ENCODE results near the gene ANGPT4.

Gene ANGPT4

DNA sequence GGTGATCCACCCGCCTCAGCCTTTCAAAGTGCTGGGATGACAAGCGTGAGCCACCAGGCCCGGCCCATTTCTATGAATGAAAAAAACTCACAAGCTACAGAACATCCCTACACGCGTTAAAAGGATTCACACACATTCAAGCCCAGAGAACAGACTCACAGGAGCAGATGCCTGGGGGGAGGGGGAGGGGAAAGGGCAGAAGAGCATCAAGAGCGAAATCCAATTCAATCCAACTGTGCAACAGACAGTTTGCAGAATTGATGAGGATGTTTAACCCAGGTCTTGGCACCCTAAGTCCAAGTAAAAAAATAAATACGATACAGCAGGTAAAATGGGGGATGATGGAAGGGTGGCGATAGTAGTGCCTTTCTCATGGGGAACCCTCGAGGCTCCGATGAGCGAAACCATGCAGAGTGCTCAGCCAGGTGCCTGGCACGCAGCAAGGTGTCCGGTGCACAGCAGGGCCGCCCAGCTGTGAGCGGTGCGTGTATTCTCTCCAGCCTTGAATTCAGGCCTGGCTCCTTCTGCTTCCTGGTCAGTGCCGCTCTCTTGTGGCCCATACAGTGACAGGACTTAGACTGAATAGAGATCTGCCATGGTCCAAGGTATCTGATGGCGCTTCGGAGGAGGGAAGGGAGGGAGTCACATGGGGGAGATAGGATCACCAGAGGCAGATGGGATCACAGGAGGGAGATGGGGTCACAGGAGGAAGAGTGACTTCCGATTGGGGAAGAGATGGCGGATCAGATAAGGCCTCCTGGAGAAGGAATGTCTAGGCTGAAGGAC is 35.4 kb upstream of the ANGPT4 start:
- Mint-ChIP-seq H3K9me3 (no peaks in the 10 kb centered on the region), H3K4me1 (ENCODE audit: low read depth) (no peaks in the 10 kb centered on the region), H3K4me3 (no peak overlapping the region), H3K36me3 (ENCODE audit: low read depth) (no peaks in the 10 kb centered on the region), H3K27ac (no peak overlapping the region), H3K27me3 (peaks cover 39% of the 10 kb centered on the region)

DNA sequence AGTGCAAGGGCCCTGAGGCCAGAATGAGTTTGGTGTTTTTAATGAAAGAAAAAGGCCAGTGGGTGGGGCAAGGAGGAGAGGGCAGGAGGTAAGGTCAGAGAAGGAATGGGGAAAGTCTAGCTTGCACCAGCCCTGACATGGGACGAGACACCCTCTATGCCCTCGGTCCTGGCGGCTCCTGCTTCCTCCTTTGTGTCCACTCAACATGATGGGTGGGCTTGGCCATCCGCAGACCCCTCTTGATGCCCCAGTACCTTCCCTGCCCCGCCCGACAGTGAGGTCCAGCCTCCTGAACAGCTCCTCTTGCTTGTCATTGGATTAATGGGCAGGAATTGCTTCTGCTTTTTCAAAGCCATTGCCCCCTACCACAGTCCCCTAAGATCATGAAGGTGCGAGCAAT is 33.6 kb upstream of the ANGPT4 start:
- Mint-ChIP-seq H3K4me1 (ENCODE audit: low read depth) (no peaks in the 10 kb centered on the region), H3K27ac (no peak overlapping the region), H3K36me3 (ENCODE audit: low read depth) (no peaks in the 10 kb centered on the region), H3K9me3 (no peaks in the 10 kb centered on the region), H3K4me3 (no peak overlapping the region), H3K27me3 (peaks cover 23% of the 10 kb centered on the region)

DNA sequence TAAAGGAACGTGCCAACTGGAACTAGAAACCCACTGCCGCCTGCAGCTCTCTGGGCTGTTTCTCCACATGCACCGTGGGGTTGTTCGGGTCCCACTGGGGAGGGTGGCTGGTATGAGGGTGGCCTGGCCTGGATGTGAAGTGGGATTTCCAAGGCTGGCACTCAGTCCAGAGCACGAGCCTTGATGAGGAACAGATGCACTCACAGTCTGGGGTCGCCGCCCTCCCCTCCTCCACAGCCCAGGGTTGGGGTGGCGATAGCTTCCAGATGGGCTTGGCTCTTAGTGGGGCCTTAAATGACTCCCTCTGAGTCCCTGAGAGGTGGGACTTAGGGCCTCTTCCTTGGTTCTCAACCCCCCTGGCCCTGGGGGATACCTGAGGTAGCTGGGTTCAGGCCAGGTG is 30.7 kb upstream of the ANGPT4 start:
- Mint-ChIP-seq H3K27ac (no peak overlapping the region), H3K9me3 (no peaks in the 10 kb centered on the region), H3K4me1 (ENCODE audit: low read depth) (no peaks in the 10 kb centered on the region), H3K36me3 (ENCODE audit: low read depth) (no peaks in the 10 kb centered on the region), H3K27me3 (peaks cover 17% of the 10 kb centered on the region), H3K4me3 (no peak overlapping the region)

DNA sequence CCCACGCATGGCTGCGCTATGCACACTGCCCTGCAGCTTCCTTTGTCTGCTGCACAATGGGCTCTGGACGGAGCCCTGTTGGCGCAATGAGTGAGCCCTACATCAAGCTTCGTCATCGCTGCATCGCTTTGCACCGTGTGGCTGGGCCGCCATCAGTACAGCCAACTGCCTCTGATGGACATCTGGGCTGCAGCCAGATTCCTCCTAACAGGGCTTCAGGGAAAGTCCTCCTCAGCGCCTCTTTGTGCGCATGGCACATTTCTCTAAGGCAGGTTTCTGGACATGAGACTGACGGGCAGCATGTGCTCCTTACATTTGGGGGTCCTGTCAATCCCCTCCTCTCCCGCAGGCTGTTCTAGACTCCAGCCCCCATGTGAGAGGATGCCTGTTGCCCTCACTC is 29.7 kb upstream of the ANGPT4 start:
- no peaks in the 10 kb centered on the region for H3K4me1 Mint-ChIP-seq (ENCODE audit: low read depth)
- H3K36me3 Mint-ChIP-seq (ENCODE audit: low read depth), result no peaks in the 10 kb centered on the region
- no peaks in the 10 kb centered on the region for H3K9me3 Mint-ChIP-seq
- peaks cover 17% of the 10 kb centered on the region for H3K27me3 Mint-ChIP-seq
- H3K27ac Mint-ChIP-seq, result no peak overlapping the region
- no peak overlapping the region for H3K4me3 Mint-ChIP-seq

DNA sequence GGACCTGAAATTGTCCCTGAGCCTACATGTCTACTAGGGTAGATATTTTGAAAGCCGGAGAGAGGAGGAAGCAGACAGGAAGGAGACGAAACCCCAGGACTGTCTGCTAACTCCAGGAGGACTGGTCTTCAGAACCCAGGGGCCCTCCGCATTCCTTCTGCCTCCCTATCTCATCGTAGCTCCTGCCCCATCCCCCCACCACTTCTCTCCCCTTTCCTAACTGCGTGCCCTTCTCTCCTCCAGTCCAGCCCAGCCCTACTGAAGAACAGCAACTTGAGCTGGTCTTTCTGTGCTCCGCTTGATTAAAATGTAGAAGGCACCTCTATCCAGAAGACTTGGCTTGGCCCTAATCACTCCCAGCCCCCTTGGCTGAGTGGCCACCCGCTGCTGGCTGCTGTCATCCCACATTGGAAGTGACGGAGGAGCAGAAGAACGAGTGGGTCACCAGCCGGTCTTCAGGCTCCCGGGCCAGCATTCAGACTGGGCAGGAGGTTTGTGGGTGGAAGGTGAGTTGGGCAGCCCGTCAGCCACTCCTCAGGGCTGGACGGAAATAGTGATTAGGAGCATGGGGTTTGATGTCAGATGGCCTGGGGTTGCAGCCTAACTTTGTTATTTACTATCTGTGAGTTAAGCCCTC is 28.8 kb upstream of the ANGPT4 start:
- Mint-ChIP-seq H3K4me3 (no peak overlapping the region), H3K27me3 (peaks cover 17% of the 10 kb centered on the region), H3K27ac (no peak overlapping the region), H3K9me3 (no peaks in the 10 kb centered on the region), H3K36me3 (ENCODE audit: low read depth) (no peaks in the 10 kb centered on the region), H3K4me1 (ENCODE audit: low read depth) (no peaks in the 10 kb centered on the region)

DNA sequence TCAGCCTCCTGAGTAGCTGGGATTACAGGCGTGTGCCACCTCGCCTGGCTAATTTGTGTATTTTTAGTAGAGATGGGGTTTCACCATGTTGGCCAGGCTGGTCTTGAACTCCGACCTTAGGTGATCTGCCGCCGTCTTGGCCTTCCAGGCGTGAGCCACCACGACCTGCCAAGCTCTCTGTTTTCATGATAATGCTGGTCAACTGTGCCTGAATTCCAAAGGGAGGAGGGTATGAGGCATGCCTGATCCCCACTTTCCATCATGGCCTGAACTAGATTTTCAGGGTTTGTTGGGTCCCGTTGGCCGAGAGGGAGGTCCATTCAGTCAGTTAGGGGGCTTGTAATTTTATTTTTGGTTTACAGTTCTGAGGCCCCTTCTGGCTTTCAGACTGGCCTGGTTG is 28.0 kb upstream of the ANGPT4 start:
- H3K4me1 Mint-ChIP-seq (ENCODE audit: low read depth), result no peaks in the 10 kb centered on the region
- no peaks in the 10 kb centered on the region for H3K9me3 Mint-ChIP-seq
- H3K27me3 Mint-ChIP-seq, result peaks cover 14% of the 10 kb centered on the region
- H3K36me3 Mint-ChIP-seq (ENCODE audit: low read depth), result no peaks in the 10 kb centered on the region
- no peak overlapping the region for H3K27ac Mint-ChIP-seq
- no peak overlapping the region for H3K4me3 Mint-ChIP-seq

DNA sequence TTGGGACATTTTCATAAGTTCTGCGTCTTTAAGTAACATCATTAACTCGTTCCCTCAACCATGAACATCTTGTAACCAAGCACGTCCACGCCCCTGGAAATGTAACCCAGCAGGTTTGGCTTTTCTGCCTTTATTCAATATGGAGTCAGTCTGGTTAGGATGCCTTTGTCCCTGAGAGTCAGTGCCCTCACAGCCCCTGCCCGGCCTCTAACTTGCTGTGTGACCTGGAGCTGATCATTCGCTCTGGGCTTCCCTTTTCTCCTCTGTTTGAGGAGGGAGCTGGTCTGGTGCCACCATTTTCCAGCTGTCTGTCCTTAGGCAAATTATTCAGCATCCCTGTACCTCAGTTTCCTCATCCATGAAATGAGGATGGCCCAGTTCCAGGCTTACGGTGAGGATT is 26.5 kb upstream of the ANGPT4 start:
- peaks cover 2% of the 10 kb centered on the region for H3K27me3 Mint-ChIP-seq
- no peaks in the 10 kb centered on the region for H3K36me3 Mint-ChIP-seq (ENCODE audit: low read depth)
- H3K9me3 Mint-ChIP-seq, result no peaks in the 10 kb centered on the region
- H3K4me3 Mint-ChIP-seq, result no peak overlapping the region
- H3K4me1 Mint-ChIP-seq (ENCODE audit: low read depth), result no peaks in the 10 kb centered on the region
- no peak overlapping the region for H3K27ac Mint-ChIP-seq

DNA sequence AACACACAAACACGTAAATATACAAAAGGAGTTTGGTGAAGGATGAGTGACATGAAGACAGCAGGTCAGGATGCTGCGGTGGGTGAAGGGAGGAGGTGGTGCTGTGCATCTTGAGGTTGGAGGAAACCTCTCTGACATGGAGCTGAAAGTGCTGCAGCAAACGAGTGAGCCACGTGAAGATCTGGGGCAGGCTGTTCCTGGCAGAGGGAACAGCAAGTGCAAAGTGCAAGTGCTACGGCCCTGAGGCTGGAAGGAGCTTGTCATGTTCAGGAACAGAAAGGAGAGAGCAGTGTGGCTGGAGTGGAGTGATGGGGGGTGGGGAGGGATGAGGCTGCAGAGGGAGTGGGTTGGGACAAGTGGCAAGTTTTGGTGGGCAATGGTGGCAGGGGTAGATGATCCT is 24.8 kb upstream of the ANGPT4 start:
- Mint-ChIP-seq H3K4me3 (no peak overlapping the region), H3K9me3 (no peaks in the 10 kb centered on the region), H3K27ac (no peak overlapping the region), H3K27me3 (no peaks in the 10 kb centered on the region), H3K36me3 (ENCODE audit: low read depth) (no peaks in the 10 kb centered on the region), H3K4me1 (ENCODE audit: low read depth) (no peaks in the 10 kb centered on the region)

DNA sequence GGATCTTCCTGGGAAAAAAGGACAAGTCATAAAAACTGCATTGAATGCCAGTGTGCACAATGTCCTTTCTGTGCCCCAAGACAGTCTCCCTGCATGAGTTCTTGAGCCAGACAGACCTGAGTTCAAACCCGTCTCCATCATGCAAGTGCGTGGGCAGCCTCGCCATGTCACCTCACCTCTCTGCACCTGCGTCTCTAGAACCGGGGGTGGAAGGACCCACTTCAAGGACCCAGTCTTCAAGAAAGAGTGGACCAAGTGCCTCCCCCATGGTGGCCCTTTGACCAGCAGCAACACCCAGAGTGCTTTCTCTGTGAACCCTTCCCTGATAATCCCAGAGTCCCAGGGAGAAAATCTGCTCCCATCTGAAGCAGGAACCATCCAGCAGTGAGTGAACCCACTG is 23.5 kb upstream of the ANGPT4 start:
- Mint-ChIP-seq H3K27ac (no peak overlapping the region), H3K36me3 (ENCODE audit: low read depth) (no peaks in the 10 kb centered on the region), H3K27me3 (no peaks in the 10 kb centered on the region), H3K4me1 (ENCODE audit: low read depth) (no peaks in the 10 kb centered on the region), H3K9me3 (no peaks in the 10 kb centered on the region), H3K4me3 (no peak overlapping the region)

DNA sequence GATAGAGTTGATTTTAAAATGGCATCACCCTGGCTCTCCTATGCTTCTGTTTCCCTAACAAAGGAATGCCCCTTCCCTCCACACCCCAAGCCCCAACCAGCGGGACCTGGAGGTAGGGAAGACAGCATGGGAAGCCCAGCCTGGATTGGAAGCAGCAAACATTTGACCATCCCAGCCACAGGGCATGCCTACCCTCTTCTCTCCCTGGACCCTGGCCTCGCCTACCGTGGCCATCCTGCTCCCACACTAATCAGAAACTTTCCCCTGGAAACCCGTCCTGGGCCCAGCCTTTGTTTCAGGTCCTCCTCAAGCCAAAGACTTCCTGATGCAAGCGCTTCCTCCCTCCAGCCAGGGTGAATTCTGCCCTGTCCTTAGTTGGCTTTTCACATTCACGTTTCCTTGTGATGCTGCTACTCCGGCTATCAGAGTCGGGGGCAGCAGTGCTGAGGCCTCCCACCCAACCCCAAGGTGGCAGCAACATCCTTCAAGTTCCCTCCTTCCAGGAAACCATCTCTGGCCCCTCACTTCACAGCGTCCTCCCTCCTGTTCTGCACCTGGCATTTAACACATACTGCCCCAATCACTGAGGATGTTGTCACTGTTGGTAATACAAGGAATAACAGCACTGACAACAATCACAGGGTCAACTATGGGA is 18.2 kb upstream of the ANGPT4 start:
- H3K9me3 Mint-ChIP-seq, result peaks cover 11% of the 10 kb centered on the region
- no peak overlapping the region for H3K27ac Mint-ChIP-seq
- no peaks in the 10 kb centered on the region for H3K4me1 Mint-ChIP-seq (ENCODE audit: low read depth)
- peaks cover 4% of the 10 kb centered on the region for H3K27me3 Mint-ChIP-seq
- no peak overlapping the region for H3K4me3 Mint-ChIP-seq
- H3K36me3 Mint-ChIP-seq (ENCODE audit: low read depth), result peaks cover 10% of the 10 kb centered on the region

DNA sequence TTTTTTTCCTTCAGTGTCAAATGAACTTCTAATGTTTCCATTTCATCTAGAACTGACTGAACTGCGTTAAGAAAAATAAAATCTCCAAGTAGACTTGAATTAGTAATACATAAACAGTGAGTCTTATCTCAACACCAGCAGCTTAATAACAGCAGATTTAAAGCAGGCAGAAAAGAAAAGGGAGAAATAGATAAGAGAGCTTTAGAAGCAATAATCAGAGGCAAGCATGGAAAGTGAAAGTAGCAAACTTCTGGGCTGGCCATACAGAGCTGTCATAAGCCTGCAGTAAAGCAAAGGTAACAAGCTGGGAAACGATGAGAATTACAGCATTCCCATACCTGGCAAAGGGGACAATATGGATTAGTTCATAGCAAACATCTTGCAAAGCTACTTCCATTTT is 16.9 kb upstream of the ANGPT4 start:
- Mint-ChIP-seq H3K4me3 (no peak overlapping the region), H3K9me3 (peaks cover 11% of the 10 kb centered on the region), H3K4me1 (ENCODE audit: low read depth) (no peaks in the 10 kb centered on the region), H3K27me3 (peaks cover 4% of the 10 kb centered on the region), H3K36me3 (ENCODE audit: low read depth) (peaks cover 10% of the 10 kb centered on the region), H3K27ac (no peak overlapping the region)

DNA sequence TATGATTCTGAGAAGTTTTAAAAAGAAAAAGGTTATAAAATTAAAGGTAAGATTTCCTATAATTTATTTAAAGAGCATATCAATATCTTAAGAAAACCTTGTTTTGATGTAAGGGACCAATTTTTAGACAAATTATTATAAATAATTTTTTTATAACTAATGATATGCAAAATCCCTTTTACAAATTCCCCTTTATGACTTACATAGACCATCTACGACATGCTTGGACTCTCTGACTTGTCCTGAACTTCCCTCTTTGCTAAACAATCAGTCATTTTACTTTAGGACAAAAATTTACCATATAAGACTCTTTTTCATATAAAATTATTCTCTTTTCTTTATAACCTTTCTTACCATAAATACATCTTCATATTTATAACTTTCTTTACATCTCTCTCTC is 15.3 kb upstream of the ANGPT4 start:
- peaks cover 11% of the 10 kb centered on the region for H3K27me3 Mint-ChIP-seq
- peaks cover 11% of the 10 kb centered on the region for H3K9me3 Mint-ChIP-seq
- H3K4me1 Mint-ChIP-seq (ENCODE audit: low read depth), result no peaks in the 10 kb centered on the region
- no peak overlapping the region for H3K4me3 Mint-ChIP-seq
- peaks cover 10% of the 10 kb centered on the region for H3K36me3 Mint-ChIP-seq (ENCODE audit: low read depth)
- no peak overlapping the region for H3K27ac Mint-ChIP-seq

DNA sequence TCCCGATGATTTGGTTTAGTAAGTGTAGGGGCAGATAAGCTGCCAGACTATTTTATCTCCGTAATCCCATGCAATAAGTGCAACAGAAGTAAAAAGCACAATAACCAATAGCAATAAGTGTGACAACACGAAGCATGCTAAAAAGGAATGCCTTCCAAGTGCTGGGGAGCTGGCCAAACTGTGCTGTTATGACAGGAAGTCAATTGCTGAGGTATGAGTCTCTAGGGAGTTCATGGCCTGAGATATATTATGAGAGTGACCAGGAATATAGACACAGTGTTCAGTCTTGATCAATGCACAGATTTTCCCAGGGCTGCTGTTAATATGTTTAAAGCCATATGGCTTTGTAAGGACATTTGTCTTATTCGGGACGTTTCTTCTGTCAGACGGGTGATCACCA is 10.5 kb upstream of the ANGPT4 start:
- no peak overlapping the region for H3K4me3 Mint-ChIP-seq
- H3K27ac Mint-ChIP-seq, result no peak overlapping the region
- peaks cover 16% of the 10 kb centered on the region for H3K27me3 Mint-ChIP-seq
- H3K9me3 Mint-ChIP-seq, result peaks cover 8% of the 10 kb centered on the region
- H3K4me1 Mint-ChIP-seq (ENCODE audit: low read depth), result no peaks in the 10 kb centered on the region
- H3K36me3 Mint-ChIP-seq (ENCODE audit: low read depth), result peaks cover 6% of the 10 kb centered on the region

DNA sequence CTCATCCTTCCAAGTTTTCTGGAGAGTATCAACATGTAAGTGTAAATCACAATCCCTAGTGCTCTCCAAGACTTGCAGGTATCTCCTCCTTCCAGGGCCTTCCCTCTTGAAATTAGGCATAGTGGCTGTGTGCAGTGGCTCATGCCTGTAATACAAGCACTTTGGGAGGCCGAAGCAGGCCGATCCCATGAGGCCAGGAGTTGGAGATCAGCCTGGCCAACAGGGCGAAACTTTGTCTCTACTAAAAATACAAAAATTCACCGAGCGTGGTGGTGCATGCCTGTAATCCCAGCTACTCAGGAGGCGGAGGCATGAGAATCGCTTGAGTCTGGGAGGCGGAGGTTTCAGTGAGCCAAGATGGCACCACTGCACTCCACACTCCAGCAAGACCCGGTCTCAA is 9.4 kb upstream of the ANGPT4 start:
- H3K4me3 Mint-ChIP-seq, result no peak overlapping the region
- H3K4me1 Mint-ChIP-seq (ENCODE audit: low read depth), result no peaks in the 10 kb centered on the region
- H3K27me3 Mint-ChIP-seq, result peaks cover 12% of the 10 kb centered on the region
- H3K27ac Mint-ChIP-seq, result no peak overlapping the region
- no peaks in the 10 kb centered on the region for H3K36me3 Mint-ChIP-seq (ENCODE audit: low read depth)
- H3K9me3 Mint-ChIP-seq, result no peaks in the 10 kb centered on the region

DNA sequence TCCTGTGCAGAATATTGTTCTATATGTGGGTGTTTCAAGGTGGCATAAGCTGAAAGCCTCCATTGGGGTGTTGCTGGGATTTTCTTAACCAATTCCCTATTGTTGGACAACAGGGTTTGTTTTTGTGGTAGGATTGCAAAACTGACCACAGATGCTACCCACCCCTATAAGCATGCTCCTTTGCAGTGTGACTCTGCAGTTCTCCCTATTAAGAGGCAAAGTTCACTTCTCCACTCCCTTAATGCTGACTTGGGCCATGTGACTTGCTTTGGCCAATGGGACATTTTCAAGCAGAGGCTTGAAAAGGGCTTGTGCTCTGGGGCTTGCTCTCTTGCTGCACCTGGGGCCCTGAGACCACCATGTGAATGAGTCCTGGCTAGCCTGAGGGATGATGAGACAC is 8.5 kb upstream of the ANGPT4 start:
- H3K9me3 Mint-ChIP-seq, result no peaks in the 10 kb centered on the region
- no peak overlapping the region for H3K27ac Mint-ChIP-seq
- no peak overlapping the region for H3K4me3 Mint-ChIP-seq
- no peaks in the 10 kb centered on the region for H3K4me1 Mint-ChIP-seq (ENCODE audit: low read depth)
- peaks cover 12% of the 10 kb centered on the region for H3K27me3 Mint-ChIP-seq
- H3K36me3 Mint-ChIP-seq (ENCODE audit: low read depth), result no peaks in the 10 kb centered on the region

Data from stimulated activated naive CD8-positive, alpha-beta T cell treated with anti-CD3 and anti-CD28 coated beads, Interleukin-15, Interleukin-2, amounts not matched to agents 100 ng/mL and 50 ng/mL, for 24 hours (primary cell).